Inflammatory macrophage (primary cell): ENCODE results near the gene NOS1AP.

Experiments
- DNase-seq, 2 donors: peaks; one replicate each; pipeline ENCODE4 v3.0.0-alpha.2; 2020 to 2022

NOS1AP gene

DNA sequence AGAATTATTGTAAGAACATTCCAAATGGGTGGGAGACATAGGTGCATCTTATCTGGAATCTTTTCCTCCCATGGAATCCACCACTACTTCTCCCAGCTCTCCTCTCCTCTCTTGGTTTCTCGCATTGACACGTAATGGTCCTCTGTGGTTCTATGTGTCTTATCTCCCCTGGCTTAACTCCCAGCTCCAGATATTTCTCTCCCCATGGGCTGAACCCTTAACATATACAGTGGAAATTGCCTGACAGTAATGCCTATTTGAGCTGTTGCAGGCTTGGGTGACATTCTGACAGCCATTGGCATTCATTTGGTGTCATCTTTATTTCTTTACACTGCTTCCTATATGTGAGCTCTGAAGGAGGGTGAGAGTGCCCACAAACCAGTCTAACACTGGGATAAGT is 188.9 kb downstream of the NOS1AP start:
- DNase-seq = no peak

DNA sequence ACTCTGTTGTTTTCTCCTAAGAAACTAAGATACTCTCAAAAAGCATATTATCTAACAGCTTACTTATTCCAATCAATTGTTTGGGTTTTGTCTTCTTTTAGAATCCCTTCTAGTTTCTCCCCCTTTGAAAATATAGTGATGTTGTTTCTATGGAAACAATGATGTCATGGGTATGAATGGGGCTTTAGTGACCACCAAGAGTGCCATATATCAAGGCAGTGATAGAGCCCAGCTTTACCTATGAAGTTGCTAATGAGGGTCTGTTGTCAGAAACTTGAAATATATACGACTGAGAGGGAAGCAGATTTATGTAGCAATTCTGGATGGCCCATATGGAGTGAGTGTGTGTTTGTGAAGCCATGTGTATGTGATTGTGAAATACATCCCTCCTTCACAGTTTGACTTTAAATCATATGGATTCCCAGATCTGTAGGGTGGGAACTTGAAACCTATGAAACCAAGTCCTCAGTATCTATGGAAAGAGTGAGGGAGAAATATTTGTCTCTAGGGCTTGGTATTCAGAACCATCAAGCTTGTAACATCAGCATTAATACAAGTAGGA is 190.5 kb downstream of the NOS1AP start:
- DNase-seq = no peak

DNA sequence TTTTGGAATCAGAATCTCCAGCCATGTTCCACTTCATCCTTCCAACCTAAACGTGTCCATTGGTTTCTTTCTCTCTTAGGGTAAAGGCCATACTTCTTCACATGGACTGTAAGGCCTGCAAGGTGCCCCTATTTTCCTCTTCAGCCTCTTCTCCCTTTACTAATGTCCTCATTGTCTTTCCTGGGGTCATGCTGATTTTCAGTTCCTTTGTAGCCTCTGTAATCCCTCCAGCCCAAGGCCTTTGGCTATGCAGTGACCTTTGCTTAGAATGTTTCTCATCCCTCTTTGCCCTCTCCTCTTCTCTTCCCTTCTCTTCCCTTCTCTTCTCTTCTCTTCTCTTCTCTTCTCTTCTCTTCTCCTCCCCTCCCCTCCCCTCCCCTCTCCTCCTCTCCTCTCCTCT is 194.6 kb downstream of the NOS1AP start:
- DNase-seq = no peak

DNA sequence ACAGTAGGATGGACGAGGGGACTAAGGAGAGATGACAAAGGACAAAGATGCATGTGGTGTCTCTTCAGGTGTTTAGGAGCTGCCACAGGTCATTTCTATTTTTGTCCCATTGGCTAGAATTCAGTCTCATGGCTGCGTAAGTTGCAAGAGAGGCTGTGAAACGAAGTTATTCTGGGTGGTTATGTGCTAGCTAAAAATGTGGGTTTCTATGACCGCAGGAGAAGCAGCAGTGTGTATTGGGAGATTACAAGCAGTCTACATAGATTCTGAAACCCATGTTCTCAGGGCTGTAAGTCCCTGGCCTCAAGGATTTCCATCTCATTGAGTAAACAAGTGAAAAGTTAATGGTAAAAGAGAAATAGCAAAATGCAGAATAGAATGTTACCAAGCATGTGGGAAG is 196.5 kb downstream of the NOS1AP start:
- no peak for DNase-seq

DNA sequence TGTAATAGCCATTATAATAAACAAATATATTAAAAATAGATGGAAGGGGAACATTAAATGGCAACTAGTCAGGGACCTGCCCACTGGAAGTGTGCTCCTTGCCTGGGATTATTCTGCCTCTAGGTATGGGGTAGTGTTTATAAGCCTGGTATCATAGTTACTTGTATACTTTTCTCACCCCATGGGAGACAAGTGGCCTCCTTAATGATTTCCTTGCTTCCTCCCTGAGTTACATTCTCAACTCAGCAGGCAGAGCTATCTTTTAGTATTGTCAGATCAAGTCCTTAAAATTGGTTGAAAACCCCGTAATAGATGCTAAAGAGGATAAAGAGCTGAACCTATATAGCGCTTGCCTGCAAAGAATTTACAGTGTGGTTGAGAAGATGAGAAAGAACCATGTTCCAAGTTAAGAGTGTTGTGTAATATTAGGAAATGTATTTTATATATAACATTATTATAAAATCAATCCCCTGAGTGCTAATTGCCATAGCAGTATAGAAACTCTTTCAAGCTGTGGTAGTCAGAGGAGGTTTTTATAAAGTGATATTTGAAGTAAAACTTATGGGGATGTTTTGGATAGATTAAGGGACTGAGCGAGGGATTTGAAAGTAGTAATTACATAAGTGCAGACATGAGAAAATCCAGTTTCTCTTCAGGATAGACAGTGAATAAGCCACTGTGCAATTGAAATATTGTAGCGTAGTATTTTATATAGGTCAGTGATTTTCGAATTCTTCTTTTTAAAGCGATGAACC is 200.7 kb downstream of the NOS1AP start:
- no peak for DNase-seq

DNA sequence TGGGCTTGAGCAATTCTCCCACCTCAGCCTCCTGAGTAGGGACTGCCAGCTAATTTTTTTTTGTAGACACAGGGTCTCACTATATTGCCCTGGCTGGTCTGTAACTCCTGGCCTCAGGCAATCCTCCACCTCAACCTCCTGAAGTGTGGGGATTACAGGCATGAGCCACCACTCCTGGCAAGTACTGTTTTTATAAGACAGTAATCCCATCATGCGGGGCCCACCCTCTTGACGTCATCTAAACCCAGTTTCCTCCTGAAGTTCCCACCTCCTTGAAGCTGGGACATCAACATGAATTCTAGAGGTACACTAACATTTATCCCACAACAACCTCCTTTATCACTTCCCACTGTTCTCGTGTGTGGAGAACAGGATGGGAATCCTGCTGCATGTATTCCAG is 202.5 kb downstream of the NOS1AP start:
- DNase-seq = no peak

DNA sequence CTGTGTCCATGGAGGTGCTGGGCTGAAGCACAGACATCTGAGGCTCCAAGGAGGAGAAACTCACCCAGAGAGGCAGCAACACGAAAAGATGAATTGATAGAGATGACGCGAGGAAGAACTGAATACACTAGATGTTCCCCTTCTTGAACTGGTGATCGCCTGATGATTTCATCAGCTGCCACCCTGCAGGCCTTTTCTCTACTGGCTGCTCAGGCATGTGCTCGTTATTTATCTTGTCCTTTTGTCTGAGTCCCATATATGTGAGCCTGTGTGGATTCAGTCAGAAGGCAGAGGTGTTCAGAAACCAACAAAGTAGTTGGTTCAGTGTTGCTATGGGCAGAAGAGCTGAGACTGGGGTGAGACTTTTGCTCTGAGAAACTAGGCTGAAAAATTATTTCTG is 202.9 kb downstream of the NOS1AP start:
- peak in 1 of 2 donors; percentile 13 for DNase-seq

DNA sequence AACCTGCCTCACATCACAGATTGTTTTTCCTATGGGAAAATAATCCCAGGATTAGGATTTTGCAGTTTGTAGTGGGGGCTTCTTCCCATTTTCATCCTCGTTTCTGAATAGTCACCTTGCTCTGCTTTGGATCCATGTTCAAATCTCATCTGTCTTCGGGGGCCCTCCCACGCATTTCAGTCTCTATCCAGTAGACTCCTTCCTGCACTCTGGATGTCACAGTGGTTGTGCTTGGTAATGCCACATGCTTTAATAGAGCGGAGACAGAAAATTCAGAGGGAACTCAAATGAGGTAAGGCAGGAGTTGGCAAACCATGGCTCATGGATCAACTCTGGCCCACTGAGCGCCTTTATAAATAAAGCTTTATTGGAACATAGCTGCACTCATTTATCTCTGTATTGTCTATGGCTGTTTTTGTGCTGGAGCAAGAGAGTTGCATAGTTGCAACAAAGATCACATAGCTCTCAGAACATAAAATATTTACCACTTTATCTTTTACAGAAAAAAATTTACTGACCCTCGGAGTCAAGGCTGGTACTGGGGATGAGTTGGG is 206.2 kb downstream of the NOS1AP start:
- no peak for DNase-seq

DNA sequence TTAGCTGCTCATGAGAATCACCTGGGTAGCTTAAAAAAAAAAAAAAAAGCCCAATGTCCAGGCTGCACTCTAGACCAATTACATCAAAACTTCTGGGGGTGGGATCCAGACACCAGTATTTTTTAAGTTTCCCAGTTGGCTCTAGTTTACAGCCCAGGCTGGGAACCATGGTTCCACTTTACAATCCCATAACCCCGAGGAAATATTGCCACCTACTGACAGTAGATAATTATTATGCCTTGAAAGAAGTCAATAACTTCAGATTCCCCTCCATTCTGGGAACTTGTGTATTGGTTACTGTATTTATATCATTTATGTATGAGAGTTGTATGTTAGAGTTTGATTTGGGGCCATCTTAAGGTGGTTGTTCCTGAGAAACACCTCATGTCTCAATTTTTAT is 207.0 kb downstream of the NOS1AP start:
- DNase-seq = peak; percentile 52 to 68

DNA sequence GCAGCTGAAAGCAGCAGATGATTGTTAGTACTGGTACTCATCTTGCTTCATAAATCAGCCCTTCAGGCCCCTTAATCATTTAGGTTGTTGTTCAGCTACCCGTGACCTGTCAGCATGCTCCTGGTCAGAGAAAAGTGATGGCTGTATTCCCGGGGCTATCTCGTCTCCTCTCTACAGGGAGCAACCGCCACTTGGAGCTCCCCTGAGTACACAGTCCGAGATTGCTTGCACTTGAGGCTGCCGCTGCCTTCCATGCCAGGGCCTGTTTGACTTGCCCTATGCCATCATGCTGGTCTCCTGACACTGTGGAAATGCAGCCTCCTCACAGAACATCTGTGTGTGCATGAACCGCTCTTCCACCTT is 209.6 kb downstream of the NOS1AP start:
- no peak for DNase-seq

DNA sequence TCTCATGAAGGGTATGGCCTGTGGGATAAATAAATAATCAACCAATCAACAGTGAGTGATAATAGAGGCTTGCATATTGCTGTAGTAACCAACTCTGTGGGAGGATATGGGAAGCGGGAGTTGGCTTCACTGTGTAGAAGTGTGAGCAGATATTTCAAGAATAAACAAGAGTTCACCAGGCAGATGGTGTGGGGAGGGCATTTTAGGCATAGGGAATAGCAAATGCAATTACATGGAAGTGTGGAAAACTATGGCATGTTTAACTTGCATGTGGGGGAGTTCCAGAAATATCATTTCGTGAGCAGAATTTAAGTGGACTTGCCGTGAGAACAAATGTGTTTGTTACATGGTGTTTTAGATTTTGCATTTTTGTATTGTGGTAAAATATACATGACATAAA is 211.9 kb downstream of the NOS1AP start:
- no peak for DNase-seq

DNA sequence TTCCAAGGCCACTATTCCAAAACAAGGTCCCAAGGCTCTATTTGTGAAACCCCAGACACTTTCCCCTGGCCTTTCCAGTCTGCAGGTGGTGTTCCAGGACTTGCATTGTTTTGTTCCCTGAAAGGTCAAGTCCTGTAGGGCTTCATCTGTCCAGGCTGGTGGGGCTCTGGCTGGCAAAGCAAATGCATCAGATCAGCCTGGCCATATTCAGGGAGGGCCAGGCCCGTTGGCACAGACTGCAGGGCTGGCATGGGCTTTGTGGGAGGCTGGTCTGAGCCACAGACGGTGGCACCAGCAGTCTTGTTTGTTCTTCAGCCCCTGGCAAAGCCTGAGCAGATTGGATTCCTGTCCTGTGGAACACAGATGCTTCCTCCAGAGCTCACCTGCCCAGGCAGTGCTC is 214.2 kb downstream of the NOS1AP start:
- no peak for DNase-seq

DNA sequence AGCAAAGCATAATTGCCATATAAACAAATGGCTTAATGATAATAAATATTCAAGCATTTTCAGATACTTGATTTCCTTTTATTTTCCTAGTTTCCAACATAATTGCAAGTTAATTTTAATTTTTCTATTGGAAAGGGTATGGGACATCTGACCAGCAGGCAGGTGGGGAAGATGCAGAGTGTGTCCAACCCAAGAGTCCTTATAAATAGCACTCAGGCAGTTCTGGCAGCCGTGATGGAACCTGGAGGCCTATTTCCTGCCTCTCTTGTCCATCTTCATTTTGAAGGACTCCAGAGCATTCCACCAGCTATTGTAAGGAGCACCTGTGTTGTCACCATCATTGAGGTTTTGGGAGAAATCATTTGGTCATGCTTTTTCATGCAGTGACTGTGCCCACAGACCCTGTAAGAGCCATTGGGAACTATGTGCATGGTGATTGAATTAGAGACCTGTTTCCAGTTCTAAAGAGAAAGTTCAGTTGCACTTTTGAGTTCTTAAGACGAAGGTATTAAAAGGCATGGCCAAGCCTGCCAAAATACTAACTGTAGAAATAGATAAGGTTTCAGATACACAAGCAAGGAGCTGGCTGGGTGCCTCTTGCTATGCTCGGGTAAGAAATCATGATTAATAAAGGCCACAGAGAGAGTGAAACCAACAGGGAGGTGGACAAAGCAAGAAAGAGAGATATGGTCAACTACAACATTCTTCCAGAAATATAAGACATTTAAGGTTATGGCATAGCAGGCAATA is 214.9 kb downstream of the NOS1AP start:
- no peak for DNase-seq

DNA sequence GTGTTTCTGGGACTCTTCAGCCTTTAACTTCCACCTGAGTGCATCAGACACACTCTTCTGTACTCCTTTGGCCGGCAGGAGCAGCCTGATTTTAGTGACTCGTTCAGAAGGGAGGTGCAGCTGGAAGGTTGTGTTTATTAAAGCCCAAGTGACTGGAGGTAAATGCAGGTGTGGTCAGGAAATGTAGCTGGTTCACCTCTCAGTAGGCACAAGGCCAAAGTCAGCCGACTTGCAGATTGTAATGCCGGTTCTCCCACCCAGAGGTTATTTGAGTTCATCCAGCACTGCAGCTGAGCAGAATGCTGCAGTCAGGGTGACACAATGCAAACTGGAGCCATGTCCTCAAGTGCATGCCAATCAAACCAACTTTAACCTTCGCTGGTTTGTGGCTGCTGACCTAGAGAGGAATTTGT is 215.7 kb downstream of the NOS1AP start:
- no peak for DNase-seq

DNA sequence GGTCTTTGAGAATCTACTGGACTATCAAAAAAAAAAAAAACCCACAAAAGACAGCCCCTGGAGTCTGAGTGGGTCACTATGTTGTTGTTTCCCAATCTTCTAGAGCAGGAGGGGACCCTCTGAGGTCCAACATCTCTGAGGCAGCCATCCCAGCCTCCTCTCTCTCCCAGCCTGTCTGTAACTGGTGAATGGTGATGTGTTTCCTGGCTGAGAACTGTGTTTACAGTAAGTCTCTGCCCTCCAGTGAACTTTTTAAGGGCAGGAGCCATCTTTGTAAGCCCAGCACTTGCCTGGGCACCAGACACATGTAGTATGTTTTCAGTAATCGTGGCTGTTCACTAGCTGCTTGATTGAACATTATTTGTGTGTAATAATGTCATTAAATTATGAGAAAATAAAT is 221.5 kb downstream of the NOS1AP start:
- DNase-seq = no peak

DNA sequence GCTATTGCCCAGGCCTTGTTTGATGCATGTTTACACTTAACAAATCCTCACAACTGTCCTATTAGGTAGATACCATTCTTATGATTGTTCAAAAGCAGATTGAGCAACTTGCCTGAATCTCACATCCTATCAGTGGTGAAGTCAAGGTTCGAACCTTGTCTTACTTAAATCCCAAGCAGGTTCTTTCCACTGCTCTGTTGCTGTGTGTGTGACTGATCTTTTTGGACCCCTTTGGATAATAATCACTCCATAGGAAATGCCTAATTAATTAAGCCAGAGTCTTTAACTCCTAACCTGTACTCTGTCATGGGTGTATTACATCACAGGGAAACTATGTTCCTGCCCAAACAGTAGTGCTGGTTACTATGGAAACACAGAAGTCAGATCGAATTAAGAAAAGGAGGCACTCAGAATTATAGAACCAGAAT is 222.9 kb downstream of the NOS1AP start:
- no peak for DNase-seq

DNA sequence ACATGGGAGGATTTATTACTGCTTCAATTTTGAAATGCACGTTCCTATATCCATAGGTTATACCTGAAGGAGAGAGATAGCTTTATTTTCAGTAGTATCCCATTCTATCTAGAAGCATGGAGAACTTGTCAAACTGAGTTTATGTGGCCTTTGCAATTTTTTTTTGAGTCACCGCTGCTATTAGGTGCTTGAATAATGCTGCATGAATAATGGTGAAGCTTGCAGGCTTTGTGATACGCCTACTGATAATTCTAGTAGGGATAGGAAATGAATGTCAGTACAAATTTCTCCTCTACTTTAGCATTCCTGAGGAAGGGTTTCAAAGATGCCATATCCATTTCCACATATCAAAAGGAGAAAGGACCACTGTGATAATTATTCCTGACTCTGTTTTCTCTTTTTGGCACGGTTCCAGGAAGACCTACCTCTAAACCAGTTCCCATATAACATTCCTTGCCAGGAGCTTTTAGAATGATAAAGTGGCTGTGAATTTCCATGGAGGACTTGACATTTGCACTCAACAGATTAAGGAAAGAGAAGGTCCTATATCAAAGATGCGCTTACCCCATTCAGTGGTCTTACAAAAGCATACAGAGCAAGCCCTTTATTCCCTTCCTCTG is 223.7 kb downstream of the NOS1AP start:
- no peak for DNase-seq

DNA sequence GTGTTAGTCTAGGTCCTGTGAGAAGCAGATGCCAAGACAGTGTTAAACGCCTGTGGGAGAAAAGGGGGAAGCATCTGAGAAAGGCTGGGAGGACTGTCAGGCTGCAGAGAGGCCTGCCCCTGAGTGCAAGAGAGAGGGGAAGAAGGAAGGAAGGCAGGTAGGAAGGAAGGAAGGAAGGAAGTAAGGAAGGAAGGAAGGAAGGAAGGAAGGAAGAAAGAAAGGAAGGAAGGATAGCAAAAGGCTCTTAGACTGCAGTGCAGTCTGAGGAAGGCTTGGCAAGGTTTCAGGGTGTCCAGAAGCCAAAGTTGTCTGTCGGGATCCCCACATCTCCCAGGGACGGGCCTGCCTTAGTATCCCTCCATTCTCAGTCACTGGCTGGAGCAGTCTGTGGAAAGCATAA is 224.5 kb downstream of the NOS1AP start:
- DNase-seq = no peak

DNA sequence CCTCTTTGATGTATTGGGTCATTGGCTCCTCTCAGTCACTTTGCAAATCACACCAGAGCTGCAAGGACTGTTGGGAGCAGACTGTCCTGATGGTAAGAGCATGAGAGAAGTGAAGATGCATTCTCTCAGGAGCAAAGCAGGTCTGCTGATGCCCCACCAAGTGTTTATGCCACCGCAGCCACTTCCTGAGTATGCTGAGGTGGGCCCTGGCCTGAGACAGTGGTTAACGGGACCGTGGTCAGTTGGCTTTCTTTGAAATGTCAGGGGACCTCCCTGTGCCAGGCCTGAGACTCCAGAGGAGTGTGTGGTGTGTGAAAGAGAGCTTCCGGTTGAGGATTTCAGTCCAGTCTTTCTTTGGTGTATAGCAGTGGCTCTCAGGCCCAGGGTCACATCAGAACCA is 227.7 kb downstream of the NOS1AP start:
- no peak for DNase-seq

DNA sequence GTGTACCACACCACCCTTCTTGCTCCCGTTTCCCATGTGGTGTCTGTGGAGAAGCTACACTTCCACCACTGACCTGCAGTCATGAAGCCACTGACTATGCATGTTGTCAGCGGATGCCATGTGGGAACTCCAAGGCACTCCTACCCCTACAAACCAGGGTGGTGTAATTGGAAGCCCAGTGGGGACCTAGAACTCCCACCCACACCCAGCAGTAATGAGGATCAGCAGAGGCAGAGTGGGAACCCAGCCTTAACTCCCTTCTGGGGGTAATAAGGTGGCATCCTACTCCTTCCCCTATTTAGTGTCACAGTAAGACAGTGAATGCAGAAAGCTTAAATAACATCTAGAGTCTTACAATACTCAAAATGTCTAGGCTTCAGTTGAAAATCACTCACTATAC is 228.8 kb downstream of the NOS1AP start:
- peak in 1 of 2 donors; percentile 34 for DNase-seq

DNA sequence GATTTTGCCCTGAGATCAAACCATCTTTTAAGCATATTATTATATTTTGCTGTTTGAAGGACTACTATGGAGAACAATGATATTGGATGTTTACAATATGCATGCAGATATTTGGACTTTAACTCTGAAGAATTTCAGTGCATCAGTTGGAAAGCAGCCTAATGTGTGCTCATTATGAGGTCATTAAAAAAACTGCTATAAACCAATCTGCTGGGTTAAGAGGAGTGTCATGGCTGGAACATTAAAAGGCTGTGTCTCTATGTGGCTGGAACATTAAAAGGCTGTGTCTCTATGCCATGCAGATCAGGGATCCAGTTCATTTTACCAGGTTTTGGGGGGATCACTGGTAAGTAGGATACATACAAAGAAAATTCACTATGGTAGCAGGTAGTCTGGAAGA is 229.5 kb downstream of the NOS1AP start:
- DNase-seq = no peak

DNA sequence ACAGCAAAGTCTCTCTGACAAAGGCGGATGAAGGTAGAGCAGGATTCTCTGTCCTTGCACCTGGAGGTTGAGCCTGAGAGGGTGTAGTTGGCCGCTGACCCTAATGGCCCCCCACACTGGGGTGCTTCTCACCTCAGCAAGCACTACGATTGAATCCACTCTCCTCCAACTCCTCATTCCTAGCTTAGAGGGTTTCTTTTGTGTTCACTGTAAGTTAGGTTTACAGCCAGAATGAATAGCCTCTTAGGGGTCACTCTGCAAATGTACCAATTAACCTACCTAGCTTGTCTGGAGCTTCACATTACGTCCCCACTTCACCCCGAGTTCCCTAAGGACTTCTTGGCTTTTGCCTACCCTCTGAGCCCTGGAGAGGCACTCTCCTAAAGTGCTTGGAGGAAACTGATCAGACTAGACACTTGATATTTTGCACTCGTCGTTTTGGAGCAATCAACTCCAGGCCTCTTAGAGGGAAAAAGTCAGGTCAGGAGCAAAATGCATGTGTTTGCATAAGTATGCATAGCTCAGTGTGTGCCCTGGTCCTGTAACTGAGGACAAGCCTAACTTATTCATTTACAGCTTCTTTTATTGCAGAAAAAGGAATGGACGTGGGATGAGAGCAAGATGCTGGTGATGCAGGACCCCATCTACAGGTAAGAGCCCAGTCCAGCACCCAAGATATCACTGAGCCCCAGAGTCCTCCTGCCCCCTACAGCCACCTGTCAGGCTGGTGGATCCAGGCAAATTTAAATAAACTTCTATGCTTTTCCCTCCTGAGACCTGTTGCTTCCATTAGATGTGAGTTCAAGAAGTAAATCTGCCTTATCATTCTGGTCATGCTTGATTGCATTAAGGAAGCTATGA is 230.8 kb downstream of the NOS1AP start:
- no peak for DNase-seq
